Ovary (tissue), 3 donors: ENCODE measurements around the gene MOB4.

ENCODE experiments used
- CTCF ChIP-seq, 3 donors: fragments of 450-650 bp in 2 of 3; fragments of 200-600 bp in 1 of 3; IDR thresholded peaks; one replicate each; pipeline versions ENCODE4 v1.5.1 to v1.8.0; 2016 to 2022; ENCODE audit warnings: antibody characterized with exemption in 3 of 3, mild to moderate bottlenecking in 1 of 3
- EP300 ChIP-seq: sonication (generic); formaldehyde crosslinking; IDR thresholded peaks from one replicate; pipeline ENCODE4 v1.6.1; 2017; ENCODE audit warnings: antibody characterized with exemption
- POLR2A ChIP-seq: fragments of 450-650 bp; IDR thresholded peaks from one replicate; pipeline ENCODE4 v1.6.1; 2017; ENCODE audit warnings: antibody characterized with exemption, mild to moderate bottlenecking, moderate library complexity
- donor health status: DM: no; HTN: no; CAD: no.

GRCh38 chr2:197472166-197472565, 43.7 kb upstream of the MOB4 start:
- TF ChIP-seq CTCF (IDR thresholded peaks at IDR 0.05), result no peak
- TF ChIP-seq POLR2A, result no peak
- no peak for TF ChIP-seq EP300
